Effector memory CD8-positive, alpha-beta T cell (primary cell): ENCODE results near the gene MGLL.
"Not testable (repeated sequence)": the region's sequence is repeated elsewhere in the genome, so short reads cannot be mapped to it uniquely, and the experiment has no call there.

Experiments used
- ATAC-seq: fragments of 150-1000 bp; cut with Tn5 transposase; replicated peaks from 2 replicates; pipeline ENCODE4 v1.10.0; 2021; ENCODE audit warnings: mild to moderate bottlenecking, moderate library complexity
- DNase-seq, 3 experiments: peaks; one replicate each; pipeline ENCODE4 v3.0.0; 2021
- H3K27ac Mint-ChIP-seq, 2 donors: one replicate each; pipeline ENCODE4 v1.8.0; 2022; ENCODE audit warnings: mild to moderate bottlenecking in 2 of 2, mixed read lengths in 2 of 2, moderate library complexity in 2 of 2
- H3K27me3 Mint-ChIP-seq, 2 donors: one replicate each; pipeline ENCODE4 v1.8.0; 2022; ENCODE audit warnings: mixed read lengths in 2 of 2
- H3K36me3 Mint-ChIP-seq: one replicate; pipeline ENCODE4 v1.8.0; 2022; ENCODE audit warnings: mild to moderate bottlenecking, moderate library complexity, mixed read lengths; ENCODE audit not compliant: insufficient read depth
- H3K4me1 Mint-ChIP-seq, 2 donors: one replicate each; pipeline ENCODE4 v1.8.0; 2022; ENCODE audit warnings: low read depth in 2 of 2, mixed read lengths in 2 of 2
- H3K4me3 Mint-ChIP-seq, 2 donors: one replicate each; pipeline ENCODE4 v1.8.0; 2022; ENCODE audit warnings: mild to moderate bottlenecking in 2 of 2, mixed read lengths in 2 of 2, moderate library complexity in 2 of 2
- H3K9me3 Mint-ChIP-seq, 2 donors: one replicate each; pipeline ENCODE4 v1.8.0; 2022; ENCODE audit warnings: mixed read lengths in 2 of 2

Gene MGLL

DNA sequence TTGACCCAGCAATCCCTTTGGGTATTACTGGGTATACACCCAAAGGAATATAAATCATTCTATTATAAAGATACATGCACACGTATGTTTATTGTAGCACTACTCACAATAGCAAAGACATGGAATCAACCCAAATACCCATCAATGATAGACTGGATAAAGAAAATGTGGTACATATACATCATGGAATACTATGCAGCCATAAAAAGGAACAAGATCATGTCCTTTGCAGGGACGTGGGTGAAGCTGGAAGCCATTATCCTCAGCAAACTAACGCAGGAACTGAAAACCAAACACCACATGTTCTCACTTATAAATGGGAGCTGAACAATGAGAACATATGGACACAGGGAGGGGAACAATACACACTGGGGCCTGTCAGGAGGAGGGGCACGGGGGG lies 117.5 kb downstream of the MGLL start:
- H3K4me1 Mint-ChIP-seq, DNase-seq, H3K36me3 Mint-ChIP-seq, H3K9me3 Mint-ChIP-seq, ATAC-seq, H3K4me3 Mint-ChIP-seq, H3K27ac Mint-ChIP-seq: not testable (repeated sequence)
- peaks cover 24 to 35% of the 10 kb centered on the region in 2 donors for H3K27me3 Mint-ChIP-seq

DNA sequence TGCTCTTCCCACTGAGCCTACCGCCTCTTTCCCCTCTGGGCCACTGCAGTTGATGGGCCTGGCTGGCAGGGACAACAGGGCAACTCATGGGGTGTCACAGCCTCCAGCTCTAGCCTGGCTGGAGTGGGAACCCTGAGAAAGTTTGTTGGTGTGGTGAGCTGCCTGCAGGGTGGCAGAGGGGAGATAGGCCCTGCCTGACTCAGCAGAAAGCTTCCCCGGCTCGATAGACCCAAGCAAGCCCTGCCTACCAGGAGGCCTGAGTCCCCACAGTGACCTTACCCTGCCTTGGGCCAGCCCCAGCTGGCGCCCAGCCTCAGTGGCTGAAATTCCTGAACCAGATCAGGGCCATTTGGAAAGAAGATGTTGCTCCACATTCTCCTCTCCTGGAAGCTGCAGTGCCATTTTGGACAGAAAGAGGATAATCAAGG lies 120.2 kb downstream of the MGLL start:
- ATAC-seq (no peak), DNase-seq (no peak)
- Mint-ChIP-seq H3K27ac (no peak overlapping the region), H3K9me3 (peaks cover 0 to 3% of the 10 kb centered on the region in 2 donors), H3K27me3 (peaks cover 24 to 35% of the 10 kb centered on the region in 2 donors), H3K4me1 (peaks cover 3 to 4% of the 10 kb centered on the region in 2 donors), H3K36me3 (no peaks in the 10 kb centered on the region), H3K4me3 (no peak overlapping the region)

DNA sequence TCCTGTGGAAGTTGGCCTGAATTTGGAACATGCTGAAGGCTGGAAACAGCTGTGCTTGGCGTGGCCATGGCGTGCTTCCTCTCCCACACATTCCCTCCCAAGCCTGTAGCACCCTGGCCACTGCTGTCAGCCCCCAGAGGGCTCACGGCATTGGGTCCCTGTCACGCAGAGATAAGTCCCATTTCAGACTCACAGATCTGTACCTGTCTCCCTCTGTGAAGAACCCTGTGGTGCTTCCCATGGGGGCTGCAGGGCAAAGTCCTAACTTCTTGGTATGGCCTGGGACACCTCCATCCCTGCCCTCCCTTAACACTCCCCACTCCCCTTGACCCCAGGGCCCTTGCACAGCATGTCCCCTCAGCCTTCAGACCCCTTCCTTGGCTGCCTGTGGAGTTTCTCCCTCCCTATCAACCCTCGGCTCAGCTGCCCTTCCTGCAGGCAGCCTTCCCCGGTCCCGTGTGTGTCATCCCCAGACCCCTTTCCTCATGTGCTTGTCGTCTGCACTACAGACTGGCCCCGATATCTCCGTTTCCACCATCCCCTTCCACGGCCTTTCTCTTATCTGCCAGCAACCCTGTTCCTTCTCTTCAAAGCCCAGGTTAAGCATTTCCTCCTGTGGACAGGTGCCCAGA lies 120.9 kb downstream of the MGLL start:
- DNase-seq (no peak), ATAC-seq (no peak)
- no peaks in the 10 kb centered on the region for H3K36me3 Mint-ChIP-seq
- H3K4me1 Mint-ChIP-seq, result peaks cover 3 to 4% of the 10 kb centered on the region in 2 donors
- H3K27ac Mint-ChIP-seq, result no peak overlapping the region
- H3K4me3 Mint-ChIP-seq, result no peak overlapping the region
- H3K27me3 Mint-ChIP-seq, result peaks cover 24 to 35% of the 10 kb centered on the region in 2 donors
- peaks cover 0 to 3% of the 10 kb centered on the region in 2 donors for H3K9me3 Mint-ChIP-seq

DNA sequence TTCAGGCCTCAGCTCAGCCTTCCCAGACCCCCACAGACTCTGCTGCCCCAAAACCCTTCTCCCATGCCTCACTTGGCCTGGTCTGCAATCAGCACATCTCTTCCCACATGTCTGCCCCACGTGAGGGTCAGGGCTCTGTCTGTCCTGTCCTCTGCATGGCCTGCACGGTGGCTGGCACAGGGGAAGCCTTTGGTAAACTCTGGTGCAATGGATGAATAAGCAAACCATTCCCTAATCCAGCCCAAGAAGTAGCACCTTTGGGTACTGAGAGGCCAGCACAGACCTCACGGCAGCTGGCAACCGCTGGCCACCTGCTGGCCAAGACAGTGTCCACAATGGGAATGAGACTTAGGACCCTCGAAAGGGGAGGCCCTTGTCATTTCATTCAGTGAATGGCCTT lies 121.9 kb downstream of the MGLL start:
- H3K36me3 Mint-ChIP-seq, result no peaks in the 10 kb centered on the region
- DNase-seq (no peak), ATAC-seq (no peak)
- H3K4me1 Mint-ChIP-seq, result peaks cover 3 to 4% of the 10 kb centered on the region in 2 donors
- no peak overlapping the region for H3K4me3 Mint-ChIP-seq
- no peak overlapping the region for H3K27ac Mint-ChIP-seq
- H3K27me3 Mint-ChIP-seq, result peaks cover 24 to 35% of the 10 kb centered on the region in 2 donors
- peaks cover 0 to 3% of the 10 kb centered on the region in 2 donors for H3K9me3 Mint-ChIP-seq

DNA sequence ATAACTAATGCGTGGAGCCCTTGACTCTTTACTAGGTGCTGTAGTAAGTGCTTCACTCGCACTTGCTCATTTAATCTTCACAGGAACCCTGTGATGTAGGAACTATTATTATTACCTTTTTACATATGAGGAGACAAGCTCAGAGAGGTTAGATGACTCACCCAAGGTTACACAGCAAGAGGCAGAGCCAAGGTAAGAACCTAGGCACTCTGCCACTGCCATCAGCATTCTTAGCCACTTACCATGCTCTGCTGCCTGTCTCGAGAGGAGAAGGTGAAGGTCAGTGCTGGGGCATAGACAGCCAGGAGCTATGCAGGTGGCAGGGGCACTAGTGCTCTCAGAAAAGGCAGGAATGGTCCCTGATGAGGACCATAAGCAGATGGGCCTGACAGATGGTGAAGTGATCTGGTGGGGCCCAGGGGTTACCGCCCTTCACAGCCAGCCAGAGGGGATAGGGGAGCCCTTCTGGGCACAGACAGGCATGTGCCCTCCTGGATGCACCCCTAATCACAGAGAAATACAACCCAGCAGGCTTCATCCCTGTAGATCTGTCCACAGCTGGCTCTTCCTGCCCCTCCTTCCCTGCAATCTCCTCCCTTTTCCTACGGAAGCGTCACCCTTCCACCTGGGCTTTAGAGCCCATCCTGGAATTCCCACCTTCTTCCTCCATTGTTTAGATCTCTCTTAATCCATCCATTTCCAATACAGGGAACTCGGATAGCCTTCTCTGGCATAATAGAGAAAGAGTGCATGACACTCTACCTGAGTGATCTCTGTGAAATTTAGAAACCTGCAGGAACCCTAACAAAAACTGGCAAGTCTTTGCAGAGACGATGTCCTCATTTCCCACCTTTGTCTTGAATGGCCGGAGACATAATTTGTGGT lies 122.7 kb downstream of the MGLL start:
- Mint-ChIP-seq H3K27ac (no peak overlapping the region), H3K27me3 (peaks cover 24 to 30% of the 10 kb centered on the region in 2 donors), H3K4me1 (peaks cover 3 to 4% of the 10 kb centered on the region in 2 donors), H3K36me3 (no peaks in the 10 kb centered on the region), H3K9me3 (peaks cover 0 to 3% of the 10 kb centered on the region in 2 donors), H3K4me3 (no peak overlapping the region)
- no peak for DNase-seq
- ATAC-seq, result no peak

DNA sequence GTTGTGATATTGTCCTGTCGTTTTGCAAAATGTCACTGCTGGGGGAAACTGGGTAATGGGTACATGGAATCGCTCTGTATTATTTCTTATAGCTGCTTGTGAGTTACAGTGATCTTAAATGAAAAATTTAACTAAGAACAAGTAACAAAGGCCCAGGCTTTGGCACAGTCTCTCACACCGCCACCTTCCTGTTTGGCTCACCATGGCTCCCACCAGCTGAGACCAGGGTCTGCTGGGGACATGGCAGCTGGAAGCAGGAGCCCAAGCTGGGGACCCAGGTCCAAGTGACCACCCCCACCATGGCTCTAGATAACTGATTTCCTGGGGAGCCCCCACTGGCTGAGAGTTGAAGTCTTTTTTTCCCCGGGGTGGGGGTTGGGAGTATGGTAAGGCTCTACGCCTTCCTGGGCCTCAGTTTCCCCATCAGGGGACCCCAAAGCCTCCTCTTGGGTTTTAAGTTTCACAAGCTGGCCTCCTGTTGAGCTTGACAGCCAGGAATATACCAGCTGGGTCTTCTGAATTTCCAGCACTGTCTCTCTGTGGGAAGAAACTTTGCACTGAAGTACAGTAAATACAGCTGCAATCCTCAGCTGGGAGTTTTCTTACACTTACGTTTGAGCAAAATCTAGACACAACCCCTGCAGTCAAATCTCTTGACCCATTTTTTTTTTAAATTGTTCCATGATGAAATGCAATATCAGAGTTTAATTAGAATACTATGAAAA lies 123.5 kb downstream of the MGLL start:
- peaks cover 0 to 3% of the 10 kb centered on the region in 2 donors for H3K9me3 Mint-ChIP-seq
- no peaks in the 10 kb centered on the region for H3K36me3 Mint-ChIP-seq
- H3K4me3 Mint-ChIP-seq, result no peak overlapping the region
- no peak for DNase-seq
- H3K27me3 Mint-ChIP-seq, result peaks cover 16 to 22% of the 10 kb centered on the region in 2 donors
- no peak for ATAC-seq
- peaks cover 3 to 4% of the 10 kb centered on the region in 2 donors for H3K4me1 Mint-ChIP-seq
- peak overlapping the region in 1 of 2 donors; percentile 24 for H3K27ac Mint-ChIP-seq

DNA sequence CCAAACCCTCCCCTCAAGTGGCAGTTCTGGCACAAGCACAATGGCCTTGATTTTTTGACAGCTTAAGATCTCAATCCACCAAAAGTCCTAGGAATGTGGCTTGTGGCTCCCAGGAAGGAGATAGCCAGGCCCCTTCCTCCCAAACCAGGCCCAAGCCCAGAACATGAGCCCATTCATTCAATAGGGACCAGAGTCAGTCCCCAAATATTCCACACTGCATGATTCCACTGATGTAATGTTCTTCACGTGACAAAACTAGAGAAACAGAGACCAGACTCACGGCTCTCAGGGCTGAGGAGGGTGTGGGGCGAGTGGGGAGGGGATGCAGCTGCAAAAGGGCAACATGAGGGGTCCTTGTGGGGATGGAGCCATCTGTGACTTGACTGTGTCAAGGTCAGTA lies 124.0 kb downstream of the MGLL start:
- Mint-ChIP-seq H3K4me1 (peaks cover 3 to 4% of the 10 kb centered on the region in 2 donors), H3K9me3 (no peaks in the 10 kb centered on the region), H3K36me3 (no peaks in the 10 kb centered on the region), H3K27me3 (peaks cover 16 to 20% of the 10 kb centered on the region in 2 donors), H3K4me3 (no peak overlapping the region), H3K27ac (peak overlapping the region in 1 of 2 donors; percentile 24)
- no peak for ATAC-seq
- no peak for DNase-seq

DNA sequence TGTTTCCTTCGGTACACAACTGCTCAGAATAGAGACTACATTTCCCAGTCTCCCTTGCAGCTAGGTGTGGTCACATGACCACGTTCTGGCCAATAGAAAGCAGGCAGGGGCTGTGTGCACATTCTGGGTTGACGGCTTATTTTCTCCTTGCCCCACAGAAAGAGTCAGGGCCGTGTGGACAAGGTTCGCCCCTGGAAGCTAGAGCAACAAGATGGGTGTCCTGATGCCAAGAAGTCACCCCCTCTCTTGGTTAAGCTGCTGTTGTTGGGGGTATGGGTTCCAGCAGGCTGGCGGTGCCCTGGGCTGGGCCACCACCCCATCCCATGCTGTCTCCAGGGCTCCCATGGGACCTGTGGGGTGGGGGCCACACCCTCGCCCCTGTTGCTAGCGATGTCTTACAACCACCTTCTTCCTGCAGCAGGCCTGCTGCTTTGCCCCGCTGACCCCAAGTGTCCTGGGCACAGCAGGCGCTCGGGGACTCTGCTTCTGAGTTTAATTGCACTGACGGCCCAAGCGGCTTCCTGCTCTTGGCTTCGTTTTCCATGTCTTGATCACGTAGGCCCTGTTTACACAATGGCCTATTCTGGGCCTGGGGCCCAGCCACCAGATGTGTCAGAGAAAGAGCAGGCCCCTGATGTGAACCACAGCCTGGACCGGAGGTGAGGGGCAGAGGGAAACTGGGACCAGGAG lies 124.6 kb downstream of the MGLL start:
- no peak overlapping the region for H3K4me3 Mint-ChIP-seq
- H3K27ac Mint-ChIP-seq, result no peak overlapping the region

DNA sequence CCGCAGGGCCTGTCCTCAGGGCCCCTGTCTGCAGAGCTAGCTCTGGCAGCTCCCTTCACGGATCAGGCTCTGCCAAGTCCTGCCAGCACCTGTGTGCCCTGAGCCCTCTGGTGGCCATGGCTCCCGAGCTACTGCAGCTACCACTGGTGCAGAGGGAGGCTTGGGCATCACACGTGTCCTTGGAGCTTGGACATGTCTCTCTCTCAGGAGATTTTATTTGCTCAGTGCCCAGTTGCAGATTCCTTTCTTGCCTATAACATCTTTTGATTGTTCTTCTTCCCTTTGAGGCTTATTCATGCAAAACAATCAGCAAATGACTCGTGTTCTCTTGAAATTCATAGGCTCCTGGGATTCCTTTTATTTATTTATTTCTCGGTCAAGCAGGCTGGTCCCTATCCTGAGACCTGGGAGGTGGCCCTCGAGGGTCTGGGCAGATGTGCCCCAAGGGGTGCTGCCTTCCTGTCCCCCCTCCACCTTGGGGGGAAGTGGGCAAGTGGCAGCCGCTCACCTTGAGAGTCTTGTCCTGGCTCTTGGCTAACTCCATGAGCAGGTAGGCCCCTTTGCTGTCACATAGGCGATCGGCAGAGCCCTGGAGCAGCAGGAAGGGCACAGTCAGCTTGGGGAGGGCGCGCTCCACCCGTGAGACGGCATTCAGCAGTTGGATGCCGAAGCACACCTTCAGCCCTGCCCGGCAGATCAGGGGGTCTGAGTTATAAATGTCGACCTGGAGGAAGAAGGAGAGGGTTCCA lies 127.7 kb downstream of the MGLL start:
- Mint-ChIP-seq H3K36me3 (peaks cover 6% of the 10 kb centered on the region), H3K27me3 (peaks cover 13 to 15% of the 10 kb centered on the region in 2 donors), H3K27ac (no peak overlapping the region), H3K9me3 (no peaks in the 10 kb centered on the region), H3K4me3 (no peak overlapping the region), H3K4me1 (peaks cover 3 to 4% of the 10 kb centered on the region in 2 donors)
- DNase-seq (peak; percentile 27 to 35 (median 31)), ATAC-seq (peak; percentile 71)

More for the DNA sequence above, 124.6 kb downstream of the MGLL start:
- Mint-ChIP-seq H3K4me1 (peaks cover 3 to 4% of the 10 kb centered on the region in 2 donors), H3K27me3 (peaks cover 18 to 20% of the 10 kb centered on the region in 2 donors), H3K9me3 (no peaks in the 10 kb centered on the region), H3K36me3 (peaks cover 5% of the 10 kb centered on the region)
- DNase-seq (peak; percentile 15 to 41 (median 32)), ATAC-seq (peak; percentile 71)

DNA sequence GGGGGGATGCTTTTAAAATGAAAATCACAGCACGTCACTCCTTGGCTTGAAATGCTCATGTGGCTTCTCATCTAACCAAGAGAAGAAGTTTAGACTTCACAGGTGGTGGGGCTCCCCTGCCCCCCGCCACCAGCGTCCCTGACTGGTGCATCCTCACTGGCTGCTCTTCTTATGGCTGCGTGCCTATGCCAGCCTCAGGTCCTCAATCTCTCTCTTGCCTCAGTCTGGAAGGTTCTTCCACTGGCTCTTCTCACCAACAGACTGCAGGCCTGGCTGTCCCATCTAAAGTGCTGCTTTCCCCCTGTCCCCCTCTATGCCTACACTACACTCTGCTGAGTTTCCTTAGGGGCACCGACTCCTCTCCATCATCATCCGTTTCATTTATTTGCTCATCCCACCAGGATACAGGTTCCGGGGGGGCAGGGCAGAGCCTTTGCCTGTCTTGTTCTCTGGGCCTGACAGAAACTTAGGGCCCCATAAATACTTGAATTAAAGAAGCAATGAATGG lies 128.9 kb downstream of the MGLL start:
- no peaks in the 10 kb centered on the region for H3K9me3 Mint-ChIP-seq
- peaks cover 6% of the 10 kb centered on the region for H3K36me3 Mint-ChIP-seq
- peaks cover 3 to 4% of the 10 kb centered on the region in 2 donors for H3K4me1 Mint-ChIP-seq
- no peak overlapping the region for H3K27ac Mint-ChIP-seq
- H3K4me3 Mint-ChIP-seq, result no peak overlapping the region
- peaks cover 13 to 15% of the 10 kb centered on the region in 2 donors for H3K27me3 Mint-ChIP-seq
- DNase-seq (no peak), ATAC-seq (no peak)

DNA sequence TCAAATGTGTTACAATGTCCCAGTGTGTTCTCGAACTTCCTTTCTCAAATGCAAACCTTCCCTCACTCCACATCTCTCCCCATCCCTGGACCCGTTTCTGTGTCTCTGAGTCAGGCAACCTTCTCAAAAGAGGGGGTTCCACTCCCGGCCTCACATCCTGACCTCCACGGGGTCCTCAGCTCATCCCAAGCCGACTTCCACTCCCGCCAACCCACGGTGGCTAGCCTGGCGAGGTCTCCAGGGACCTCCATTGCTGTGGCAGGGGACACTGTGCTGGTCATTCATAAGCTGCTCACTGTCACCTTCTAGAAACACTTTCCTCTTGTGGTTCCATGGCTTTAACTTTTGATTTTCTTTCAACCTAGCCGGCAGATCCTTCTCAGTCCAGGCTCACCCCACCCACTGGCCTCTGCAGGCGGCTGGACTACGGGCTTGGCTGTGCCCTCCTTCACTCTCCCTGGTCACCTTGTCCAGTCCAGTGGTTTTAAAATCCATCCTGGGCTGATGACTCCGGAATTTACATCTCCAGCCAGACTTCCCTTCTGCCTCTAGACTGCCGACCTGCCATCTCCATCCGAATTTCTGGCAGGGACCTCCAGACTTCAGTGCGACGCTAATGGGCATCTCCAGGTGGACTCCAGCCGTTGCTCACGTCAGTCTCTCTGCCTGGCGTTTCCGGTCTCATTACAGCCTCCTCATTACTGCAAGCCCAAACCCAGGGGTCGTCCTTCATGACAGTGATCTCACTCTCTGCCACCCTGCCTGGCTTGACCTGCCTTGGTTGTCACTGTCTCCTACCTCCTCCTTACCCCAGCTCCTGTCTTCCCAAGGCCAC lies 129.6 kb downstream of the MGLL start:
- H3K36me3 Mint-ChIP-seq, result peaks cover 6% of the 10 kb centered on the region
- no peaks in the 10 kb centered on the region for H3K9me3 Mint-ChIP-seq
- peaks cover 3 to 4% of the 10 kb centered on the region in 2 donors for H3K4me1 Mint-ChIP-seq
- ATAC-seq, result no peak
- H3K4me3 Mint-ChIP-seq, result no peak overlapping the region
- peaks cover 13 to 15% of the 10 kb centered on the region in 2 donors for H3K27me3 Mint-ChIP-seq
- DNase-seq, result no peak
- no peak overlapping the region for H3K27ac Mint-ChIP-seq
